Large intestine (tissue), 3 donors: ENCODE data around the gene METTL15. TPM values are rescaled to one million over a fixed set of nuclear protein-coding genes. Genes with fewer than 3 reads are reported as not detected.
"Not testable (repeated sequence)": the region's sequence is repeated elsewhere in the genome, so short reads cannot be mapped to it uniquely, and the experiment has no call there.

Experiments used
- DNase-seq, 2 donors: peaks; one replicate each; pipeline versions ENCODE4 v3.0.0 to v3.0.0-alpha.2; 2013
- H3K27ac ChIP-seq: one replicate; pipeline ENCODE4 v1.5.1; 2013; ENCODE audit warnings: low read length
- H3K27me3 ChIP-seq: 2 replicates; pipeline ENCODE4 v1.6.1; 2013; ENCODE audit warnings: low read length; ENCODE audit not compliant: control insufficient read depth, insufficient read depth
- H3K36me3 ChIP-seq: 2 replicates; pipeline ENCODE4 v1.6.1; 2013; ENCODE audit warnings: low read length; ENCODE audit not compliant: control insufficient read depth, insufficient read depth
- H3K4me1 ChIP-seq: one replicate; pipeline ENCODE4 v1.6.1; 2013; ENCODE audit warnings: low read length; ENCODE audit not compliant: control insufficient read depth, insufficient read depth
- H3K4me3 ChIP-seq: one replicate; pipeline ENCODE4 v1.5.1; 2013; ENCODE audit warnings: low read length
- H3K9me3 ChIP-seq: one replicate; pipeline ENCODE4 v1.6.1; 2013; ENCODE audit warnings: mild to moderate bottlenecking, low read depth, low read length, moderate library complexity; ENCODE audit not compliant: control insufficient read depth
- WGBS: methylation state at CpG from one replicate; pipeline ENCODE4 v1.1.5; 2013; ENCODE audit warnings: low lambda C conversion rate; ENCODE audit not compliant: insufficient coverage; 5-methylcytosine and 5-hydroxymethylcytosine counted together
- polyA plus RNA-seq: library from polyadenylated mRNA; unstranded; fragments of 120-200 nt; gene quantifications from one replicate; pipeline ENCODE4 v1.2.1, GENCODE V29; 2013

Gene METTL15
- polyA plus RNA-seq, 1 donor, result 16.1 TPM

- H3K9me3 ChIP-seq, result no peaks in the 10 kb centered on the region
- 4% methylated on average over 5 of the region's 11 CpGs for WGBS
- no peak for DNase-seq
- H3K36me3 ChIP-seq, result no peaks in the 10 kb centered on the region
- H3K27ac ChIP-seq, result peak overlapping the region; percentile 88
- no peaks in the 10 kb centered on the region for H3K27me3 ChIP-seq
- peak overlapping the region; percentile 71 for H3K4me3 ChIP-seq
- H3K4me1 ChIP-seq, result peaks cover 12% of the 10 kb centered on the region
These were observed 918 bp upstream of the METTL15 start for GRCh38 chr11:28107191-28107749.

DNA sequence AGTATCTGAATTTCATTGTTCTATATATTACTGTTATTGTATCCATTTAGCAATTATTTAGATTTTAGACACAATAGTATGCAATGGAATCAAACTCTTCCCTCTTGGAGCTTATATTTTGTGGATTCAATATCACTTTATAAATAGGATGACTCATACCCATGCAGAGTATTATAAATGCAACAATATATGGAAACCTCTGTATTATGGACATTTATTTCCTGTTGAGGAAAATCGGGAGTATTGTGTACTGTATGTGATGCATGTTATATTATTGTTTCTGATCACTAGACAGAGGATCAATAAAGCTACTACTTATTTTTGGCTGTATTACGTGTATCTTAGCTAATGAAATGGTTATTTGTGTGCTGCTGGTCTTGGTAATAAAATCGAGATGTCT, 770 bp downstream of the METTL15 start:
- Histone ChIP-seq H3K27ac (peak overlapping the region; percentile 74), H3K27me3 (no peaks in the 10 kb centered on the region), H3K4me1 (peaks cover 12% of the 10 kb centered on the region), H3K4me3 (peak overlapping the region; percentile 71), H3K9me3 (no peaks in the 10 kb centered on the region), H3K36me3 (peaks cover 4% of the 10 kb centered on the region)
- peak in 1 of 2 donors; percentile 11 for DNase-seq
- WGBS, result 88% methylated on average over 2 of the region's 3 CpGs

- no peaks in the 10 kb centered on the region for H3K27me3 ChIP-seq
- 0% methylated on average over 10 of the region's 31 CpGs for WGBS
- H3K9me3 ChIP-seq, result no peaks in the 10 kb centered on the region
- peak; percentile 46 to 79 for DNase-seq
- peaks cover 12% of the 10 kb centered on the region for H3K4me1 ChIP-seq
- peak overlapping the region; percentile 88 for H3K27ac ChIP-seq
- peak overlapping the region; percentile 83 for H3K4me3 ChIP-seq
- peaks cover 9% of the 10 kb centered on the region for H3K36me3 ChIP-seq
These were observed 2.1 kb downstream of the METTL15 start for GRCh38 chr11:28110108-28110820.

- peak in 1 of 2 donors; percentile 8 for DNase-seq
- Histone ChIP-seq H3K4me1 (peaks cover 12% of the 10 kb centered on the region), H3K27ac (peak overlapping the region; percentile 88), H3K4me3 (peak overlapping the region; percentile 83), H3K27me3 (no peaks in the 10 kb centered on the region), H3K9me3 (no peaks in the 10 kb centered on the region), H3K36me3 (peaks cover 13% of the 10 kb centered on the region)
These were observed 2.6 kb downstream of the METTL15 start for GRCh38 chr11:28110821-28111200.

DNA sequence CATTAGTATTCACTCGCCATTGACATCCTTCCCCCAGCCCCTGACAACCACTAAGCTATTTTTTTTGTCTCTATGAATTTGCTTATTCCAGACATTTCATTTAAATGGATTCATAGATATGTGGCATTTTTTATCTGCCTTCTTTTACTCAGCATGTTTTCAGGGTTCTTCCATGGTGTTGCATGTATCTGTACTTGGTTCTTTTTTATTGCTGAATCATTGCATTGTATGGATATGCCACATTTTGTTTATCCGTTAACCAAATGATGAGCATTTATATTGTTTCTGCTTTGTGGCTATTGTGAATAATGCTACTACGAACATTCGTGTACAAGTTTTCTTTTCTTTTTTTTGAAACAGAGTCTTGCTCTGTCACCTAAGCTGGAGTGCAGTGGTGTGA, 5.9 kb downstream of the METTL15 start:
- no peaks in the 10 kb centered on the region for H3K9me3 ChIP-seq
- peaks cover 13% of the 10 kb centered on the region for H3K36me3 ChIP-seq
- H3K4me1 ChIP-seq, result peaks cover 9% of the 10 kb centered on the region
- no CpG with 5 or more reads among the region's 4 CpGs for WGBS
- no peak overlapping the region for H3K27ac ChIP-seq
- DNase-seq, result no peak
- H3K27me3 ChIP-seq, result no peaks in the 10 kb centered on the region
- no peak overlapping the region for H3K4me3 ChIP-seq

DNA sequence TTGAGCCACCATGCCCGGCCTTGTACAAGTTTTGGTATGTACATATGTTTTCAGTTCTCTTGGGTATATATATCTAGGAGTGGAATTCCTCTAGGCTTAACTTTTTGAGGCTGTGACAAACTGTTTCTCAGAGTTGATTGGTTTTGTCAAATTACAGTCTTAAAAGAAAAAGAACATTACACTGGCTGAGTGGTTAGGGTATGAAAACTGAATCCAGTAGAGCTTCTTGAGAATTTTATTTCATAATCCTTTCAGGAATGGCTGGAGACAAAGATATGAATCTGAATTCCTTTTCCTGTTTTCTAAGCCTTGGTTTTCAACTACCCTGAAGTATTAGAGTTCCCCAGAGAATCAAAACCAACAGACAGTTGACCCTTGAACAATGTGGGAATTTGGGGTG, 6.5 kb downstream of the METTL15 start:
- DNase-seq, result no peak
- WGBS, result no CpG with 5 or more reads among the region's 1 CpG
- Histone ChIP-seq H3K4me1 (peaks cover 4% of the 10 kb centered on the region), H3K9me3 (no peaks in the 10 kb centered on the region), H3K27me3 (no peaks in the 10 kb centered on the region), H3K27ac (no peak overlapping the region), H3K36me3 (peaks cover 13% of the 10 kb centered on the region), H3K4me3 (no peak overlapping the region)

GRCh38 chr11:28117712-28118111, 9.5 kb downstream of the METTL15 start:
- Histone ChIP-seq H3K4me1 (no peaks in the 10 kb centered on the region), H3K4me3 (no peak overlapping the region), H3K36me3 (peaks cover 13% of the 10 kb centered on the region), H3K27me3 (no peaks in the 10 kb centered on the region), H3K27ac (no peak overlapping the region), H3K9me3 (no peaks in the 10 kb centered on the region)
- 100% methylated on average over 3 of the region's 4 CpGs for WGBS
- DNase-seq, result no peak

GRCh38 chr11:28123151-28123581, 15.0 kb downstream of the METTL15 start:
- no peak overlapping the region for H3K27ac ChIP-seq
- H3K36me3 ChIP-seq, result peaks cover 3% of the 10 kb centered on the region
- no peaks in the 10 kb centered on the region for H3K9me3 ChIP-seq
- no peaks in the 10 kb centered on the region for H3K4me1 ChIP-seq
- 100% methylated on average over 1 of the region's 3 CpGs for WGBS
- no peak for DNase-seq
- H3K4me3 ChIP-seq, result no peak overlapping the region
- no peaks in the 10 kb centered on the region for H3K27me3 ChIP-seq

- Histone ChIP-seq H3K27me3 (no peaks in the 10 kb centered on the region), H3K4me3 (no peak overlapping the region), H3K4me1 (no peaks in the 10 kb centered on the region), H3K27ac (no peak overlapping the region), H3K36me3 (peaks cover 22% of the 10 kb centered on the region), H3K9me3 (peaks cover 2% of the 10 kb centered on the region)
- WGBS, result 100% methylated on average over 1 of the region's 1 CpG
- DNase-seq, result no peak
These were observed 24.4 kb downstream of the METTL15 start for GRCh38 chr11:28132548-28132947.

DNA sequence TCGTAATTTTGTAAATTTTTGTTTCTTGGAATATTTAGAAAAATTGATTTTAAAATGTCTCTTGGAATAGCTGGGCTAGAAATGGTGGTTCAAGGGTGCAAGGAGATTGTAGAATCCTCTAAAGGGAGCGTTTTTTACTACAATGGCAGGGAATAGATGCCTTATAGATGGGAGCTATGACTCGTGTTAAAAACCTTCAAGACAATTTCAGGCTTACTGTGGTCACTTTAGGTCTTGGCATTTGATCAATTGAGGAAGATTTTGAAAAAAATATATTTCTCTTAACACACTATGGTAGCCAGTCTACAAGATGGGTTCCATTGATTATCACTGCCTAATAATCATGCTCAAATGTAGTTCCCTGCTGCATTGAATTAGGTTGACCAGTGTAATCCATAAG, 25.0 kb downstream of the METTL15 start:
- H3K4me3 ChIP-seq, result no peak overlapping the region
- H3K27ac ChIP-seq, result no peak overlapping the region
- peaks cover 6% of the 10 kb centered on the region for H3K9me3 ChIP-seq
- H3K36me3 ChIP-seq, result peaks cover 22% of the 10 kb centered on the region
- WGBS, result 100% methylated on average over 2 of the region's 3 CpGs
- H3K27me3 ChIP-seq, result no peaks in the 10 kb centered on the region
- H3K4me1 ChIP-seq, result no peaks in the 10 kb centered on the region
- no peak for DNase-seq

DNA sequence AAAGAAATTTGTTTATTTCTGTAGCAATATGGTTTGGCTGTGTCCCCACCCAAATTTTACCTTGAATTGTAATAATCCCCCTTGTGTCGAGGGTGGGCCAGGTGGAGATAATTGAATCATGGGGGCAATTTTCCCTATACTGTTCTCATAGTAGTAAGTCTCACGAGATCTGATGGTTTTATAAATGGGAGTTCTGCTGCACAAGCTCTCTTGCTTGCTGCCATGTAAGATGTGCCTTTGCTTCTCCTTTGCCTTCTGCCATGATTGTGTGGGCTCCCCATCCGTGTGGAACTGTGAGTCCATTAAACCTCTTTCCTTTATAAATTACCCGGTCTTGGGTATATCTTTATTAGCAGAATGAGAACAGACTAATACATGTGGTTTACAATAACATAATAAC, 28.0 kb downstream of the METTL15 start:
- peaks cover 23% of the 10 kb centered on the region for H3K36me3 ChIP-seq
- peaks cover 15% of the 10 kb centered on the region for H3K9me3 ChIP-seq
- no CpG with 5 or more reads among the region's 4 CpGs for WGBS
- DNase-seq, H3K27ac ChIP-seq, H3K4me1 ChIP-seq, H3K4me3 ChIP-seq, H3K27me3 ChIP-seq: not testable (repeated sequence)
